GM23248 (cell line): ENCODE data around the gene INPP5D. TPM values are rescaled to one million over a fixed set of nuclear protein-coding genes. Genes with fewer than 3 reads are reported as not detected.

Experiments used
- DNase-seq: peaks from one replicate; pipeline ENCODE4 v3.0.0-alpha.2; 2015
- H2AFZ ChIP-seq: fragments of 200-600 bp; sonication (generic); 2 replicates; pipeline ENCODE4 v1.6.1; 2016; ENCODE audit warnings: antibody characterized with exemption
- H3F3A ChIP-seq: fragments of 200-600 bp; sonication (generic); 2 replicates; pipeline ENCODE4 v1.6.1; 2016; ENCODE audit warnings: mild to moderate bottlenecking, antibody characterized with exemption, mixed run types; ENCODE audit not compliant: insufficient read depth
- H3K27ac ChIP-seq: fragments of 200-600 bp; sonication (generic); 2 replicates; pipeline ENCODE4 v1.5.1; 2016; ENCODE audit warnings: mild to moderate bottlenecking
- H3K27me3 ChIP-seq: fragments of 200-600 bp; sonication (generic); replicated peaks from 2 replicates; pipeline ENCODE4 v1.6.1; 2016; ENCODE audit warnings: mild to moderate bottlenecking; ENCODE audit not compliant: insufficient read depth
- H3K36me3 ChIP-seq: fragments of 200-600 bp; sonication (generic); 2 replicates; pipeline ENCODE4 v1.6.1; 2016; ENCODE audit warnings: low read depth, mild to moderate bottlenecking
- H3K4me1 ChIP-seq: fragments of 200-600 bp; sonication (generic); 2 replicates; pipeline ENCODE4 v1.6.1; 2016; ENCODE audit warnings: mild to moderate bottlenecking; ENCODE audit not compliant: insufficient read depth
- H3K4me2 ChIP-seq: fragments of 200-600 bp; sonication (generic); one replicate; pipeline ENCODE4 v1.6.1; 2016; ENCODE audit warnings: mild to moderate bottlenecking; ENCODE audit not compliant: unreplicated experiment
- H3K4me3 ChIP-seq: fragments of 200-600 bp; sonication (generic); 2 replicates; pipeline ENCODE4 v1.5.1; 2016; ENCODE audit warnings: mild to moderate bottlenecking
- H3K79me2 ChIP-seq: fragments of 200-600 bp; sonication (generic); 2 replicates; pipeline ENCODE4 v1.6.1; 2016; ENCODE audit warnings: mild to moderate bottlenecking; ENCODE audit not compliant: insufficient read depth
- H3K9ac ChIP-seq: fragments of 200-600 bp; sonication (generic); 2 replicates; pipeline ENCODE4 v1.6.1; 2016; ENCODE audit warnings: mild to moderate bottlenecking
- H3K9me2 ChIP-seq: fragments of 200-600 bp; sonication (generic); 2 replicates; pipeline ENCODE4 v1.6.1; 2016; ENCODE audit warnings: mixed run types, mild to moderate bottlenecking, moderate library complexity; ENCODE audit not compliant: insufficient read depth
- H3K9me3 ChIP-seq: fragments of 200-600 bp; sonication (generic); one replicate; pipeline ENCODE4 v1.6.1; 2017; ENCODE audit warnings: low read depth
- H4K20me1 ChIP-seq: fragments of 200-600 bp; sonication (generic); 2 replicates; pipeline ENCODE4 v1.6.0; 2016; ENCODE audit not compliant: insufficient read depth
- EZH2 ChIP-seq: fragments of 200-600 bp; sonication (generic); IDR thresholded peaks from 2 replicates; pipeline ENCODE4 v1.6.1; 2018; ENCODE audit warnings: antibody characterized with exemption, mild to moderate bottlenecking; ENCODE audit not compliant: insufficient read depth, poor library complexity, severe bottlenecking
- EZH2phosphoT487 ChIP-seq: fragments of 200-600 bp; sonication (generic); IDR thresholded peaks from 2 replicates; pipeline ENCODE4 v1.6.1; 2018; ENCODE audit warnings: antibody characterized with exemption, moderate library complexity, mild to moderate bottlenecking, low read depth; ENCODE audit not compliant: insufficient read depth
- WGBS, 2 experiments: methylation state at CpG; one replicate each; pipeline ENCODE4 v1.1.6; 2015 to 2017; ENCODE audit warnings: low lambda C conversion rate in 2 of 2, low coverage in 1 of 2; ENCODE audit errors: missing lambda C conversion rate in 2 of 2; 5-methylcytosine and 5-hydroxymethylcytosine counted together
- in situ Hi-C: fragments of 300-500 bp; cut with MboI; formaldehyde crosslinking; loops from 2 replicates; pipeline ENCODE4 v1.15.0; 2020
- polyA plus RNA-seq: library from polyadenylated mRNA; unstranded; fragments of >200 nt; fragmentation: Nextera tagmentation; extraction: Ambion mirVana; gene quantifications from 2 replicates; pipeline ENCODE4 v1.2.1, GENCODE V29; 2016
- total RNA-seq: library from RNA; depleted of rRNA; stranded (reverse); fragments of >200 nt; shearing (Covaris generic); gene quantifications from 2 replicates; pipeline ENCODE4 v1.2.3, GENCODE V29; 2014

INPP5D gene
- total and polyA plus RNA-seq, 2 experiments from 2014 or later, result 0.23 TPM; not detected in 1

DNA sequence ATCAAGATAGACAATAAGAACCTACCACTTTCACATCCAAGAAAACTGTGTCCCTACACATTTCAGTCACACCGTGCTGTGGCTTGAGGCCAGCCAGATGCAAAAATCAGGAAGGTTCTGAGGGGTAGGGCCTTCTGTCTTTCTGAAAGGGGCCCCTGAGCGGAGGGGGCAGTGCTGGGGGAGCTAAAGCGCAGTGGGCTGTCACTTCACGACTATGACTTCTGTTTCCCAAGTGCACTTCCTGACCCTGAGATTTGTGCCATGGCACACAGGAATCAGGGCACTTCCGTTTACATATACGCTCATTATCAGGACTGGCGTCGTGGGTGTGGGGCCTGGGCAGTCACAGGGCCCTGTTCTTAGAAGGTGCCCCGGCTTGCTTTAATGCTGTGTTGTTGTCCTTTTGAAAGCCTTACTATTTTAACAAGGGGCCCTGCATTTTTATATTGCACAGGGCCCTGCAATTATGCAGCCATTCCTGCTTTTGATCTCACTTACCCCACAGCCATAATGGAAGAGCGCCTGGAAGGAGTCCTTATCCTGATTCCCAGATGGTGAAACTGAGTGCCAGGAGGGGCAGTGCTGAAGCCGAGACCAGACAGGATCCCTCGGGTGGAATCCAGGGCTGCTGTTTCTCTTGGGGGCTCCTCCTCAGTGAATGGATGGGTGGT is 47.7 kb upstream of the INPP5D start:
- no peak overlapping the region for H3K9ac ChIP-seq
- H3K4me3 ChIP-seq, result no peak overlapping the region
- no peaks in the 10 kb centered on the region for H3K79me2 ChIP-seq
- no peaks in the 10 kb centered on the region for H3K36me3 ChIP-seq
- H3K4me2 ChIP-seq, result no peak overlapping the region
- no peak for DNase-seq
- no peaks in the 10 kb centered on the region for H3K4me1 ChIP-seq
- in situ Hi-C loops, result no loop called here
- no peak overlapping the region for H2AFZ ChIP-seq
- no peaks in the 10 kb centered on the region for H4K20me1 ChIP-seq
- H3K9me3 ChIP-seq, result no peaks in the 10 kb centered on the region
- no peaks in the 10 kb centered on the region for H3F3A ChIP-seq
- no peak for TF ChIP-seq EZH2phosphoT487
- no peak for TF ChIP-seq EZH2
- H3K27me3 ChIP-seq, result 0 out of 2 replicates have a peak, but pooled peaks cover 5% of the 10 kb centered on the region
- 51 to 56% methylated on average over 12 of the region's 12 CpGs for WGBS, 2 experiments
- H3K27ac ChIP-seq, result no peak overlapping the region
- no peaks in the 10 kb centered on the region for H3K9me2 ChIP-seq

GRCh38 chr2:233013027-233013461 is 47.1 kb upstream of the INPP5D start, which contains the start of gene NGEF:
NGEF (minus strand) TSS chr2:233013256; CDS start chr2:232974890, 38,366 bp downstream.
- Histone ChIP-seq H4K20me1 (no peaks in the 10 kb centered on the region), H2AFZ (no peak within 1 kb of the TSS), H3F3A (no peaks in the 10 kb centered on the region), H3K36me3 (no peaks in the 10 kb centered on the region), H3K9ac (no peak within 1 kb of the TSS), H3K4me2 (no peak within 1 kb of the TSS), H3K27ac (no peak within 1 kb of the TSS), H3K27me3 (0 out of 2 replicates have a peak, but pooled peaks cover 5% of the 10 kb centered on the region), H3K4me1 (no peaks in the 10 kb centered on the region), H3K79me2 (no peaks in the 10 kb centered on the region), H3K9me2 (no peaks in the 10 kb centered on the region), H3K4me3 (no peak within 1 kb of the TSS), H3K9me3 (no peaks in the 10 kb centered on the region)
- 71 to 72% methylated on average over 12 of the region's 12 CpGs for WGBS, 2 experiments
- DNase-seq, result no peak
- no peak for TF ChIP-seq EZH2
- TF ChIP-seq EZH2phosphoT487, result no peak
- in situ Hi-C loops, result no loop called here

- no peak for TF ChIP-seq EZH2phosphoT487
- TF ChIP-seq EZH2, result no peak
- WGBS, 2 experiments, result 39 to 52% methylated on average over 1 of the region's 1 CpG
- Histone ChIP-seq H3K79me2 (no peaks in the 10 kb centered on the region), H3K27me3 (0 out of 2 replicates have a peak, but pooled peaks cover 5% of the 10 kb centered on the region), H3K36me3 (no peaks in the 10 kb centered on the region), H3K4me2 (no peak overlapping the region), H3K4me1 (no peaks in the 10 kb centered on the region), H3K9me2 (no peaks in the 10 kb centered on the region), H4K20me1 (no peaks in the 10 kb centered on the region), H3K9ac (no peak overlapping the region), H3K27ac (no peak overlapping the region), H3K9me3 (no peaks in the 10 kb centered on the region), H3K4me3 (no peak overlapping the region), H2AFZ (no peak overlapping the region), H3F3A (no peaks in the 10 kb centered on the region)
- in situ Hi-C loops, result no loop called here
- no peak for DNase-seq
Measured at GRCh38 chr2:233013650-233014049, 46.5 kb upstream of the INPP5D start.

DNA sequence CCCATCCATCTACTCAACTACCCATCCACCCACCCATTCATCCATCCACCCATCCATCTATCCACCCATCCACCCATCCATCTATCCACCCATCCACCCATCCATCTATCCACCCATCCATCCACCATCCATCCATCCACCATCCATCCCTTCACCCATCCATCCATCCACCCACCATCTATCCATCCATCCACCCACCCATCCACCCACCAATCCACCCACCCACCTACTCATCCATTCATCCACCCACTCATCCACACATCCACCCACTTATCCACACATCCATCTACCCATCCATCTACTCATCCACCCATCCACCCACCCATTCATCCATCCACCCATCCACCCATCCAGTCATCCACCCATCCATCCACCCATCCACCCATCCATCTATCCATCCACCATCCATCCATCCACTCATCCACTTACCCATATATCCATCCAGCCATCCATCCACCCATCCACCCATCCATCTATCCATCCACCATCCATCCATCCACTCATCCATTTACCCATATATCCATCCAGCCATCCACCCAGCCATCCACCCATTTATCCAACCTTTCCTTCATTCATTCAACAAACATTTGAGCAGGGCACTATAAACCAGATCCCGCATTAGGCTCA is 45.0 kb upstream of the INPP5D start:
- H4K20me1 ChIP-seq, result no peaks in the 10 kb centered on the region
- H3K27me3 ChIP-seq, result 0 out of 2 replicates have a peak, but pooled peaks cover 5% of the 10 kb centered on the region
- H3K9ac ChIP-seq, result no peak overlapping the region
- no peaks in the 10 kb centered on the region for H3K79me2 ChIP-seq
- no peak for TF ChIP-seq EZH2
- TF ChIP-seq EZH2phosphoT487, result no peak
- no peak overlapping the region for H3K4me2 ChIP-seq
- H3K4me1 ChIP-seq, result no peaks in the 10 kb centered on the region
- in situ Hi-C loops, result no loop called here
- no peaks in the 10 kb centered on the region for H3F3A ChIP-seq
- no peaks in the 10 kb centered on the region for H3K9me2 ChIP-seq
- no peaks in the 10 kb centered on the region for H3K9me3 ChIP-seq
- H3K27ac ChIP-seq, result no peak overlapping the region
- H2AFZ ChIP-seq, result no peak overlapping the region
- no peaks in the 10 kb centered on the region for H3K36me3 ChIP-seq
- H3K4me3 ChIP-seq, result no peak overlapping the region
- no peak for DNase-seq
- WGBS, 2 experiments, result 73 to 76% methylated on average over 1 of the region's 1 CpG
